SU-DHL-6 (cell line): ENCODE measurements around the gene FOXN3.

Experiments
- CTCF ChIP-seq: fragments of 200-600 bp; sonication (generic); IDR thresholded peaks from one replicate; pipeline ENCODE4 v1.5.1; 2017; ENCODE audit warnings: antibody characterized with exemption, mild to moderate bottlenecking, low read length, moderate library complexity; ENCODE audit not compliant: insufficient read depth, poor library complexity, severe bottlenecking
- EZH2phosphoT487 ChIP-seq: fragments of 200-600 bp; sonication (generic), shearing (Covaris generic); conservative IDR thresholded peaks from 2 replicates; pipeline ENCODE4 v1.6.1; 2018; ENCODE audit warnings: mild to moderate bottlenecking, antibody characterized with exemption, low read length, moderate library complexity, mixed read lengths

GRCh38 chr14:89206389-89207031, 210.5 kb downstream of the FOXN3 start:
- no peak for TF ChIP-seq CTCF
- TF ChIP-seq EZH2phosphoT487 = no peak
